WTC11 (cell line): ENCODE data around the gene NFATC1. TPM values are rescaled to one million over a fixed set of nuclear protein-coding genes. Genes with fewer than 3 reads are reported as not detected.
A peak's percentile ranks its signal among the peaks of the same experiment; 100 is the strongest.

Source experiments
- ATAC-seq: fragments of 200-7000 bp; cut with Tn5 transposase; 2 replicates; pipeline ENCODE4 v1.10.0; 2021; ENCODE audit warnings: mild to moderate bottlenecking, moderate library complexity
- CTCF ChIA-PET: fragments of 300-600 bp; sonication (Branson Sonifier 250); formaldehyde crosslinking; loops from one replicate; lab custom pipeline; 2021; ENCODE audit warnings: antibody characterized with exemption; lab: Charles Lee
- POLR2A ChIA-PET: fragments of 350-600 bp; sonication (Branson Sonifier 250); formaldehyde crosslinking; loops from one replicate; lab custom pipeline; 2021; ENCODE audit warnings: antibody characterized with exemption; lab: Charles Lee
- DNase-seq: peaks from one replicate; pipeline ENCODE4 v3.0.0; 2021; ENCODE audit warnings: low spot score
- H3K27ac Mint-ChIP-seq: 2 replicates; pipeline ENCODE4 v1.8.0; 2021; ENCODE audit warnings: mixed read lengths
- H3K27me3 Mint-ChIP-seq: 2 replicates; pipeline ENCODE4 v1.8.0; 2021; ENCODE audit warnings: low read depth, mild to moderate bottlenecking, moderate library complexity, mixed read lengths
- H3K36me3 Mint-ChIP-seq: 2 replicates; pipeline ENCODE4 v1.8.0; 2021; ENCODE audit warnings: mixed read lengths
- H3K4me1 Mint-ChIP-seq: 2 replicates; pipeline ENCODE4 v1.8.0; 2022; ENCODE audit warnings: mixed read lengths
- H3K4me3 Mint-ChIP-seq: 2 replicates; pipeline ENCODE4 v1.8.0; 2021; ENCODE audit warnings: mild to moderate bottlenecking, moderate library complexity, mixed read lengths
- H3K9me3 Mint-ChIP-seq: 2 replicates; pipeline ENCODE4 v1.8.0; 2021; ENCODE audit warnings: mixed read lengths
- CBFB ChIP-seq: sonication (generic); formaldehyde crosslinking; IDR thresholded peaks from 2 replicates; pipeline ENCODE4 v1.8.1; 2022; ENCODE audit warnings: mild to moderate bottlenecking, low read depth, missing genetic modification reagents
- FOXJ3 ChIP-seq: sonication (generic); formaldehyde crosslinking; IDR thresholded peaks from 2 replicates; pipeline ENCODE4 v1.9.0; 2021; ENCODE audit warnings: missing genetic modification reagents, mild to moderate bottlenecking, borderline replicate concordance
- GTF2I ChIP-seq: fragments of 250-450 bp; sonication (Bioruptor Pico); conservative IDR thresholded peaks from 2 replicates; pipeline ENCODE4 v1.4.0; 2021; ENCODE audit warnings: mild to moderate bottlenecking
- MYBL2 ChIP-seq: sonication (generic); formaldehyde crosslinking; IDR thresholded peaks from 2 replicates; pipeline ENCODE4 v1.8.1; 2023; ENCODE audit warnings: mild to moderate bottlenecking, moderate library complexity, missing genetic modification reagents
- RELA ChIP-seq: sonication (generic); formaldehyde crosslinking; IDR thresholded peaks from 2 replicates; pipeline ENCODE4 v1.8.1; 2022; ENCODE audit warnings: missing genetic modification reagents, mild to moderate bottlenecking, borderline replicate concordance
- ZNF263 ChIP-seq: sonication (generic); formaldehyde crosslinking; IDR thresholded peaks from 2 replicates; pipeline ENCODE4 v1.8.1; 2022; ENCODE audit warnings: low read depth, mild to moderate bottlenecking, moderate library complexity, missing genetic modification reagents
- total RNA-seq: library from RNA; stranded (reverse); gene quantifications from 3 replicates; pipeline ENCODE4 v1.2.3, GENCODE V29; 2021
- TF ChIP-seq, protein P1 (sequence below): sonication (generic); formaldehyde crosslinking; IDR thresholded peaks from 2 replicates; pipeline ENCODE4 v1.8.1; 2022; ENCODE audit warnings: low read depth, missing genetic modification reagents, borderline replicate concordance
- TF ChIP-seq, protein P2 (sequence below): sonication (generic); formaldehyde crosslinking; IDR thresholded peaks from 2 replicates; pipeline ENCODE4 v1.8.0; 2023; ENCODE audit warnings: missing genetic modification reagents
- TF ChIP-seq, protein P3 (sequence below): sonication (generic); formaldehyde crosslinking; IDR thresholded peaks from 2 replicates; pipeline ENCODE4 v1.8.0; 2023; ENCODE audit warnings: missing genetic modification reagents, mild to moderate bottlenecking, borderline replicate concordance
- TF ChIP-seq, protein P4 (sequence below): sonication (generic); formaldehyde crosslinking; IDR thresholded peaks from 2 replicates; pipeline ENCODE4 v1.8.0; 2022; ENCODE audit warnings: mild to moderate bottlenecking, missing genetic modification reagents
- TF ChIP-seq, protein P5 (sequence below): sonication (generic); formaldehyde crosslinking; IDR thresholded peaks from 2 replicates; pipeline ENCODE4 v1.8.0; 2022; ENCODE audit warnings: missing genetic modification reagents
- TF ChIP-seq, protein P6 (sequence below): sonication (generic); formaldehyde crosslinking; IDR thresholded peaks from 2 replicates; pipeline ENCODE4 v1.8.1; 2023; ENCODE audit warnings: mild to moderate bottlenecking, missing genetic modification reagents, moderate library complexity
- TF ChIP-seq, protein P7 (sequence below): fragments of 250-450 bp; sonication (Bioruptor Pico); IDR thresholded peaks from 2 replicates; pipeline ENCODE4 v1.9.0; 2021; ENCODE audit warnings: mild to moderate bottlenecking
- TF ChIP-seq, protein P8 (sequence below): sonication (generic); formaldehyde crosslinking; conservative IDR thresholded peaks from 2 replicates; pipeline ENCODE4 v1.8.1; 2022; ENCODE audit warnings: mild to moderate bottlenecking, missing genetic modification reagents
- TF ChIP-seq, protein P9 (sequence below): sonication (generic); formaldehyde crosslinking; IDR thresholded peaks from 2 replicates; pipeline ENCODE4 v1.8.1; 2023; ENCODE audit warnings: mild to moderate bottlenecking, moderate library complexity, missing genetic modification reagents

The NFATC1 gene
- total RNA-seq, 1 experiment from 2014 or later, result 20.2 TPM

DNA sequence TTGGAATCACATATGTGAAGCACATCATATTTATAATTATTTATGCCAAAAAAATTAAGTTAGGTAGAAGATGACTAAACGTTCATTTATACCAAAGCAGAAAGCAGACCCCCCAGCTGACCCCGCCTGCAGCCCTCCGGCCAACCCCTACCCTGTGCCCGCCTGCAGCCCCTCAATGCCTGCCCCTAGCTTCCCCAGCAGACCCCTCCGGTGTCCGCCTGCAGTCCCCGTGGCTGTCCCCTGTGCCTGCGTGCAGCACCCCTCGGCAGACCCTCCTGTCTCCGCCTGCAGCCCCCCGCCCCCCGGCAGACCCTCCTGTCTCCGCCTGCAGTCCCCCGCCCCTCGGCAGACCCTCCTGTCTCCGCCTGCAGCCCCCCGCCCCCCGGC, 136.2 kb downstream of the NFATC1 start (continued):
- TF ChIP-seq, protein P1, sequence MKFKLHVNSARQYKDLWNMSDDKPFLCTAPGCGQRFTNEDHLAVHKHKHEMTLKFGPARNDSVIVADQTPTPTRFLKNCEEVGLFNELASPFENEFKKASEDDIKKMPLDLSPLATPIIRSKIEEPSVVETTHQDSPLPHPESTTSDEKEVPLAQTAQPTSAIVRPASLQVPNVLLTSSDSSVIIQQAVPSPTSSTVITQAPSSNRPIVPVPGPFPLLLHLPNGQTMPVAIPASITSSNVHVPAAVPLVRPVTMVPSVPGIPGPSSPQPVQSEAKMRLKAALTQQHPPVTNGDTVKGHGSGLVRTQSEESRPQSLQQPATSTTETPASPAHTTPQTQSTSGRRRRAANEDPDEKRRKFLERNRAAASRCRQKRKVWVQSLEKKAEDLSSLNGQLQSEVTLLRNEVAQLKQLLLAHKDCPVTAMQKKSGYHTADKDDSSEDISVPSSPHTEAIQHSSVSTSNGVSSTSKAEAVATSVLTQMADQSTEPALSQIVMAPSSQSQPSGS, result no peak
- TF ChIP-seq, protein P2, sequence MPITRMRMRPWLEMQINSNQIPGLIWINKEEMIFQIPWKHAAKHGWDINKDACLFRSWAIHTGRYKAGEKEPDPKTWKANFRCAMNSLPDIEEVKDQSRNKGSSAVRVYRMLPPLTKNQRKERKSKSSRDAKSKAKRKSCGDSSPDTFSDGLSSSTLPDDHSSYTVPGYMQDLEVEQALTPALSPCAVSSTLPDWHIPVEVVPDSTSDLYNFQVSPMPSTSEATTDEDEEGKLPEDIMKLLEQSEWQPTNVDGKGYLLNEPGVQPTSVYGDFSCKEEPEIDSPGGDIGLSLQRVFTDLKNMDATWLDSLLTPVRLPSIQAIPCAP (CRISPR knock-in tag), result no peak
- no peak for TF ChIP-seq MYBL2 (CRISPR knock-in tag)
- TF ChIP-seq, protein P3, sequence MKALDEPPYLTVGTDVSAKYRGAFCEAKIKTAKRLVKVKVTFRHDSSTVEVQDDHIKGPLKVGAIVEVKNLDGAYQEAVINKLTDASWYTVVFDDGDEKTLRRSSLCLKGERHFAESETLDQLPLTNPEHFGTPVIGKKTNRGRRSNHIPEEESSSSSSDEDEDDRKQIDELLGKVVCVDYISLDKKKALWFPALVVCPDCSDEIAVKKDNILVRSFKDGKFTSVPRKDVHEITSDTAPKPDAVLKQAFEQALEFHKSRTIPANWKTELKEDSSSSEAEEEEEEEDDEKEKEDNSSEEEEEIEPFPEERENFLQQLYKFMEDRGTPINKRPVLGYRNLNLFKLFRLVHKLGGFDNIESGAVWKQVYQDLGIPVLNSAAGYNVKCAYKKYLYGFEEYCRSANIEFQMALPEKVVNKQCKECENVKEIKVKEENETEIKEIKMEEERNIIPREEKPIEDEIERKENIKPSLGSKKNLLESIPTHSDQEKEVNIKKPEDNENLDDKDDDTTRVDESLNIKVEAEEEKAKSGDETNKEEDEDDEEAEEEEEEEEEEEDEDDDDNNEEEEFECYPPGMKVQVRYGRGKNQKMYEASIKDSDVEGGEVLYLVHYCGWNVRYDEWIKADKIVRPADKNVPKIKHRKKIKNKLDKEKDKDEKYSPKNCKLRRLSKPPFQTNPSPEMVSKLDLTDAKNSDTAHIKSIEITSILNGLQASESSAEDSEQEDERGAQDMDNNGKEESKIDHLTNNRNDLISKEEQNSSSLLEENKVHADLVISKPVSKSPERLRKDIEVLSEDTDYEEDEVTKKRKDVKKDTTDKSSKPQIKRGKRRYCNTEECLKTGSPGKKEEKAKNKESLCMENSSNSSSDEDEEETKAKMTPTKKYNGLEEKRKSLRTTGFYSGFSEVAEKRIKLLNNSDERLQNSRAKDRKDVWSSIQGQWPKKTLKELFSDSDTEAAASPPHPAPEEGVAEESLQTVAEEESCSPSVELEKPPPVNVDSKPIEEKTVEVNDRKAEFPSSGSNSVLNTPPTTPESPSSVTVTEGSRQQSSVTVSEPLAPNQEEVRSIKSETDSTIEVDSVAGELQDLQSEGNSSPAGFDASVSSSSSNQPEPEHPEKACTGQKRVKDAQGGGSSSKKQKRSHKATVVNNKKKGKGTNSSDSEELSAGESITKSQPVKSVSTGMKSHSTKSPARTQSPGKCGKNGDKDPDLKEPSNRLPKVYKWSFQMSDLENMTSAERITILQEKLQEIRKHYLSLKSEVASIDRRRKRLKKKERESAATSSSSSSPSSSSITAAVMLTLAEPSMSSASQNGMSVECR (CRISPR knock-in tag), result no peak
- TF ChIP-seq, protein P4, sequence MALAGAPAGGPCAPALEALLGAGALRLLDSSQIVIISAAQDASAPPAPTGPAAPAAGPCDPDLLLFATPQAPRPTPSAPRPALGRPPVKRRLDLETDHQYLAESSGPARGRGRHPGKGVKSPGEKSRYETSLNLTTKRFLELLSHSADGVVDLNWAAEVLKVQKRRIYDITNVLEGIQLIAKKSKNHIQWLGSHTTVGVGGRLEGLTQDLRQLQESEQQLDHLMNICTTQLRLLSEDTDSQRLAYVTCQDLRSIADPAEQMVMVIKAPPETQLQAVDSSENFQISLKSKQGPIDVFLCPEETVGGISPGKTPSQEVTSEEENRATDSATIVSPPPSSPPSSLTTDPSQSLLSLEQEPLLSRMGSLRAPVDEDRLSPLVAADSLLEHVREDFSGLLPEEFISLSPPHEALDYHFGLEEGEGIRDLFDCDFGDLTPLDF (CRISPR knock-in tag), result no peak
- TF ChIP-seq, all 79 proteins: peak for 0

DNA sequence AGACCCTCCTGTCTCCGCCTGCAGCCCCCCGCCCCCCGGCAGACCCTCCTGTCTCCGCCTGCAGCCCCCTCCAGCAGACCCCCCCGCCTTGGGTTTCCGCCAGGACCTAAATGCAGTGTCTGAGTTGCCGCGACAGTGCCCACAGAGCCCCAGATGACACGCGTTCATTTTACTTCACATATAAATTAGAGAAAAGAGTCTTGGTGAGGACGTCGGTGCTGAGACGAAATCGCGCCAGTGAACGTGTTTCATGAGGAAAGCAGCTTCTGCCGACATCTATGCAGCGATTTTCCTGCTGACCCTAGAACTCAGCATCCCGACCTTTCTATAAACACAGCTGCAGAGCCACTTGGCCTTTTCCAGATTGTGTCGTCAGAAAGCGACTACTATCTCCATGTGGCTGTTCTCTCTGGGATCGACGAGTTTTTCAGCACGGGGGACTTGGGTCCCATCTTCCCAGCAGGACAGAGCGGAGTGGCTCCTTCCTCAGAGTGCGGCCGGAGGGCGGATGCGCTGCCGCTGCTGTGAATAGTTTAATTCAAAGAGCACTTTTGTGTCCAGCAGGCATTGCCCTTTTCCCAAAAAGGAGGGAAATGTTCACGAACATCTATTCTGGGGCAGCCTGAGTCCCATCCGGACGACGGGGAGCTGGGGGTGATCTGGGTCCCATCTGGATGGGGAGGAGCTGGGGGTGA, 136.7 kb downstream of the NFATC1 start:
- peaks cover under 1% of the 10 kb centered on the region; the same call in 1 of the 2 replicates for H3K36me3 Mint-ChIP-seq
- POLR2A ChIA-PET, result interaction anchor here (0.6 kb wide), 1 partner anchor 34 kb away, joined by 3 read pairs; no protein-coding TSS in a partner anchor
- ATAC-seq (no peak), DNase-seq (peak; percentile 6)
- peaks cover 7% of the 10 kb centered on the region for H3K27me3 Mint-ChIP-seq
- CTCF ChIA-PET, result no interaction called here
- peaks cover 1% of the 10 kb centered on the region for H3K9me3 Mint-ChIP-seq
- no peaks in the 10 kb centered on the region for H3K4me1 Mint-ChIP-seq
- H3K27ac Mint-ChIP-seq, result 0 out of 2 replicates have a peak overlapping the region, but pooled peaks have one; percentile 16
- no peak overlapping the region for H3K4me3 Mint-ChIP-seq
- TF ChIP-seq, protein P5, sequence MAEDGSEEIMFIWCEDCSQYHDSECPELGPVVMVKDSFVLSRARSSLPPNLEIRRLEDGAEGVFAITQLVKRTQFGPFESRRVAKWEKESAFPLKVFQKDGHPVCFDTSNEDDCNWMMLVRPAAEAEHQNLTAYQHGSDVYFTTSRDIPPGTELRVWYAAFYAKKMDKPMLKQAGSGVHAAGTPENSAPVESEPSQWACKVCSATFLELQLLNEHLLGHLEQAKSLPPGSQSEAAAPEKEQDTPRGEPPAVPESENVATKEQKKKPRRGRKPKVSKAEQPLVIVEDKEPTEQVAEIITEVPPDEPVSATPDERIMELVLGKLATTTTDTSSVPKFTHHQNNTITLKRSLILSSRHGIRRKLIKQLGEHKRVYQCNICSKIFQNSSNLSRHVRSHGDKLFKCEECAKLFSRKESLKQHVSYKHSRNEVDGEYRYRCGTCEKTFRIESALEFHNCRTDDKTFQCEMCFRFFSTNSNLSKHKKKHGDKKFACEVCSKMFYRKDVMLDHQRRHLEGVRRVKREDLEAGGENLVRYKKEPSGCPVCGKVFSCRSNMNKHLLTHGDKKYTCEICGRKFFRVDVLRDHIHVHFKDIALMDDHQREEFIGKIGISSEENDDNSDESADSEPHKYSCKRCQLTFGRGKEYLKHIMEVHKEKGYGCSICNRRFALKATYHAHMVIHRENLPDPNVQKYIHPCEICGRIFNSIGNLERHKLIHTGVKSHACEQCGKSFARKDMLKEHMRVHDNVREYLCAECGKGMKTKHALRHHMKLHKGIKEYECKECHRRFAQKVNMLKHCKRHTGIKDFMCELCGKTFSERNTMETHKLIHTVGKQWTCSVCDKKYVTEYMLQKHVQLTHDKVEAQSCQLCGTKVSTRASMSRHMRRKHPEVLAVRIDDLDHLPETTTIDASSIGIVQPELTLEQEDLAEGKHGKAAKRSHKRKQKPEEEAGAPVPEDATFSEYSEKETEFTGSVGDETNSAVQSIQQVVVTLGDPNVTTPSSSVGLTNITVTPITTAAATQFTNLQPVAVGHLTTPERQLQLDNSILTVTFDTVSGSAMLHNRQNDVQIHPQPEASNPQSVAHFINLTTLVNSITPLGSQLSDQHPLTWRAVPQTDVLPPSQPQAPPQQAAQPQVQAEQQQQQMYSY (CRISPR knock-in tag), result no peak
- TF ChIP-seq, protein P1, result no peak
- TF ChIP-seq, protein P6, sequence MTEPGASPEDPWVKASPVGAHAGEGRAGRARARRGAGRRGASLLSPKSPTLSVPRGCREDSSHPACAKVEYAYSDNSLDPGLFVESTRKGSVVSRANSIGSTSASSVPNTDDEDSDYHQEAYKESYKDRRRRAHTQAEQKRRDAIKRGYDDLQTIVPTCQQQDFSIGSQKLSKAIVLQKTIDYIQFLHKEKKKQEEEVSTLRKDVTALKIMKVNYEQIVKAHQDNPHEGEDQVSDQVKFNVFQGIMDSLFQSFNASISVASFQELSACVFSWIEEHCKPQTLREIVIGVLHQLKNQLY (CRISPR knock-in tag), result no peak
- TF ChIP-seq FOXJ3 (CRISPR knock-in tag) (no peak), GTF2I (no peak), RELA (CRISPR knock-in tag) (no peak), ZNF263 (CRISPR knock-in tag) (no peak), CBFB (no peak)
- TF ChIP-seq, protein P7, sequence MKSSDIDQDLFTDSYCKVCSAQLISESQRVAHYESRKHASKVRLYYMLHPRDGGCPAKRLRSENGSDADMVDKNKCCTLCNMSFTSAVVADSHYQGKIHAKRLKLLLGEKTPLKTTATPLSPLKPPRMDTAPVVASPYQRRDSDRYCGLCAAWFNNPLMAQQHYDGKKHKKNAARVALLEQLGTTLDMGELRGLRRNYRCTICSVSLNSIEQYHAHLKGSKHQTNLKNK, result no peak
- TF ChIP-seq, protein P8, sequence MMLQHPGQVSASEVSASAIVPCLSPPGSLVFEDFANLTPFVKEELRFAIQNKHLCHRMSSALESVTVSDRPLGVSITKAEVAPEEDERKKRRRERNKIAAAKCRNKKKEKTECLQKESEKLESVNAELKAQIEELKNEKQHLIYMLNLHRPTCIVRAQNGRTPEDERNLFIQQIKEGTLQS (CRISPR knock-in tag), result no peak
- TF ChIP-seq, protein P9, sequence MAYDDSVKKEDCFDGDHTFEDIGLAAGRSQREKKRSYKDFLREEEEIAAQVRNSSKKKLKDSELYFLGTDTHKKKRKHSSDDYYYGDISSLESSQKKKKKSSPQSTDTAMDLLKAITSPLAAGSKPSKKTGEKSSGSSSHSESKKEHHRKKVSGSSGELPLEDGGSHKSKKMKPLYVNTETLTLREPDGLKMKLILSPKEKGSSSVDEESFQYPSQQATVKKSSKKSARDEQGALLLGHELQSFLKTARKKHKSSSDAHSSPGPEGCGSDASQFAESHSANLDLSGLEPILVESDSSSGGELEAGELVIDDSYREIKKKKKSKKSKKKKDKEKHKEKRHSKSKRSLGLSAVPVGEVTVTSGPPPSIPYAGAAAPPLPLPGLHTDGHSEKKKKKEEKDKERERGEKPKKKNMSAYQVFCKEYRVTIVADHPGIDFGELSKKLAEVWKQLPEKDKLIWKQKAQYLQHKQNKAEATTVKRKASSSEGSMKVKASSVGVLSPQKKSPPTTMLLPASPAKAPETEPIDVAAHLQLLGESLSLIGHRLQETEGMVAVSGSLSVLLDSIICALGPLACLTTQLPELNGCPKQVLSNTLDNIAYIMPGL (CRISPR knock-in tag), result no peak
